HG03097 (cell line): ENCODE results near the gene OSGIN1.
"Not testable (repeated sequence)": the region's sequence is repeated elsewhere in the genome, so short reads cannot be mapped to it uniquely, and the experiment has no call there.

ENCODE experiments used
- ATAC-seq: cut with Tn5 transposase; IDR thresholded peaks from one replicate; pipeline ENCODE4 v1.9.1; 2021; ENCODE audit not compliant: unreplicated experiment, low FRiP score

Gene OSGIN1

GRCh38 chr16:83940119-83940518 lies 12.9 kb upstream of the OSGIN1 start:
- ATAC-seq, result no peak

- ATAC-seq, result no peak
Observed at GRCh38 chr16:83940630-83941378, 12.2 kb upstream of the OSGIN1 start.

GRCh38 chr16:83941546-83941945 lies 11.5 kb upstream of the OSGIN1 start:
- not testable (repeated sequence) for ATAC-seq

- ATAC-seq, result no peak
Observed at GRCh38 chr16:83942074-83942473, 11.0 kb upstream of the OSGIN1 start.

GRCh38 chr16:83942815-83943515 lies 10.1 kb upstream of the OSGIN1 start:
- no peak for ATAC-seq

- no peak for ATAC-seq
Observed at GRCh38 chr16:83943516-83944050, 9.5 kb upstream of the OSGIN1 start.

- ATAC-seq, result no peak
Observed at GRCh38 chr16:83945587-83945986, 7.5 kb upstream of the OSGIN1 start.

GRCh38 chr16:83946154-83946780 lies 6.8 kb upstream of the OSGIN1 start:
- ATAC-seq, result no peak

GRCh38 chr16:83946781-83947566 lies 6.1 kb upstream of the OSGIN1 start:
- no peak for ATAC-seq

GRCh38 chr16:83947642-83948234 lies 5.3 kb upstream of the OSGIN1 start:
- no peak for ATAC-seq

- no peak for ATAC-seq
Observed at GRCh38 chr16:83948914-83949723, 3.9 kb upstream of the OSGIN1 start.

GRCh38 chr16:83949724-83950001 lies 3.4 kb upstream of the OSGIN1 start:
- no peak for ATAC-seq

GRCh38 chr16:83950862-83951399 lies 2.1 kb upstream of the OSGIN1 start:
- not testable (repeated sequence) for ATAC-seq

GRCh38 chr16:83951544-83951943 lies 1.5 kb upstream of the OSGIN1 start:
- ATAC-seq, result no peak

GRCh38 chr16:83952587-83952939 lies 477 bp upstream of the OSGIN1 start:
- ATAC-seq, result no peak

- ATAC-seq, result no peak
Observed at GRCh38 chr16:83953796-83954576, 946 bp downstream of the OSGIN1 start.

GRCh38 chr16:83954577-83955016 lies 1.6 kb downstream of the OSGIN1 start:
- no peak for ATAC-seq

GRCh38 chr16:83955218-83956130 lies 2.4 kb downstream of the OSGIN1 start:
- no peak for ATAC-seq
